HEK293 (cell line): ENCODE measurements around the gene TNS1.
A peak's percentile ranks its signal among the peaks of the same experiment; 100 is the strongest.

ENCODE experiments used
- CTCF ChIA-PET: fragments of 350-600 bp; formaldehyde crosslinking; extraction: SDS; loops from one replicate; lab custom pipeline; 2021; ENCODE audit warnings: antibody characterized with exemption; lab: Yijun Ruan, JAX
- POLR2A ChIA-PET: fragments of 300-600 bp; formaldehyde crosslinking; extraction: SDS; loops from one replicate; lab custom pipeline; 2020; ENCODE audit warnings: antibody characterized with exemption, inconsistent platforms; lab: Yijun Ruan, JAX
- H3K27ac ChIP-seq: fragments of 200-500 bp; sonication (Bioruptor generic); 2 replicates; pipeline ENCODE4 v1.5.1; 2014; ENCODE audit warnings: low read depth, low read length, control low read depth, inconsistent platforms; ENCODE audit errors: extremely low read depth
- H3K36me3 ChIP-seq, 2 experiments: fragments of 200-500 bp in 1 of 2; sonication (Bioruptor generic) in 1 of 2; 1 replicate in 1 of 2; 2 replicates in 1 of 2; pipeline ENCODE4 v1.5.1; 2014 to 2017; ENCODE audit warnings: inconsistent platforms in 2 of 2, low read length in 2 of 2; ENCODE audit not compliant: control insufficient read depth in 2 of 2, insufficient read depth in 1 of 2
- H3K4me1 ChIP-seq: fragments of 200-500 bp; sonication (Bioruptor generic); 2 replicates; pipeline ENCODE4 v1.5.1; 2014; ENCODE audit warnings: mild to moderate bottlenecking, low read length, inconsistent platforms; ENCODE audit not compliant: control insufficient read depth, insufficient read depth
- H3K4me3 ChIP-seq: 2 replicates; pipeline ENCODE4 v1.5.1; 2011; ENCODE audit warnings: low read depth, mild to moderate bottlenecking, control low read depth, low read length, moderate library complexity
- H3K9me3 ChIP-seq: fragments of 200-500 bp; sonication (Bioruptor generic); 2 replicates; pipeline ENCODE4 v1.5.1; 2014; ENCODE audit warnings: low read depth, low read length, inconsistent platforms; ENCODE audit not compliant: control insufficient read depth, insufficient read depth
- EGR2 ChIP-seq: fragments of 450-650 bp; formaldehyde crosslinking; IDR thresholded peaks from 2 replicates; pipeline ENCODE4 v1.5.1; 2016; ENCODE audit warnings: low read depth, missing biosample characterization, missing genetic modification characterization
- GFI1B ChIP-seq: fragments of 450-650 bp; formaldehyde crosslinking; IDR thresholded peaks from 2 replicates; pipeline ENCODE4 v1.5.1; 2016; ENCODE audit warnings: missing biosample characterization, missing genetic modification characterization
- GLI2 ChIP-seq: fragments of 450-650 bp; formaldehyde crosslinking; IDR thresholded peaks from 2 replicates; pipeline ENCODE4; 2017; ENCODE audit warnings: missing biosample characterization, missing genetic modification characterization, low read depth, borderline replicate concordance
- HOXA7 ChIP-seq: sonication (generic); formaldehyde crosslinking; IDR thresholded peaks from 2 replicates; pipeline ENCODE4 v1.8.1; 2022; ENCODE audit warnings: missing genetic modification reagents, borderline replicate concordance
- KLF1 ChIP-seq: fragments of 450-650 bp; formaldehyde crosslinking; IDR thresholded peaks from 2 replicates; pipeline ENCODE4 v1.5.1; 2016; ENCODE audit warnings: missing biosample characterization, missing genetic modification characterization
- MEIS1 ChIP-seq: sonication (generic); formaldehyde crosslinking; IDR thresholded peaks from 2 replicates; pipeline ENCODE4 v1.8.1; 2022; ENCODE audit warnings: missing genetic modification reagents, mild to moderate bottlenecking, borderline replicate concordance
- SP2 ChIP-seq: fragments of 450-650 bp; formaldehyde crosslinking; IDR thresholded peaks from 2 replicates; pipeline ENCODE4 v1.5.1; 2016; ENCODE audit warnings: missing biosample characterization, missing genetic modification characterization
- SP7 ChIP-seq: fragments of 450-650 bp; formaldehyde crosslinking; IDR thresholded peaks from 2 replicates; pipeline ENCODE4 v1.5.1; 2016; ENCODE audit warnings: missing biosample characterization, missing genetic modification characterization
- ZFHX2 ChIP-seq: fragments of 450-650 bp; formaldehyde crosslinking; conservative IDR thresholded peaks from 2 replicates; pipeline ENCODE4 v1.5.1; 2016; ENCODE audit warnings: missing biosample characterization, missing genetic modification characterization
- ZFP37 ChIP-seq: fragments of 450-650 bp; formaldehyde crosslinking; IDR thresholded peaks from 2 replicates; pipeline ENCODE4 v1.5.1; 2016; ENCODE audit warnings: missing biosample characterization, missing genetic modification characterization
- ZNF121 ChIP-seq: fragments of 450-650 bp; formaldehyde crosslinking; IDR thresholded peaks from 2 replicates; pipeline ENCODE4 v1.5.1; 2016; ENCODE audit warnings: missing biosample characterization, missing genetic modification characterization
- ZNF133 ChIP-seq: fragments of 450-650 bp; formaldehyde crosslinking; IDR thresholded peaks from 2 replicates; pipeline ENCODE4 v1.5.1; 2016; ENCODE audit warnings: missing biosample characterization, missing genetic modification characterization
- ZNF155 ChIP-seq: fragments of 450-650 bp; formaldehyde crosslinking; IDR thresholded peaks from 2 replicates; pipeline ENCODE4 v1.5.1; 2016; ENCODE audit warnings: missing biosample characterization, missing genetic modification characterization
- ZNF157 ChIP-seq: fragments of 450-650 bp; formaldehyde crosslinking; IDR thresholded peaks from 2 replicates; pipeline ENCODE4 v1.5.1; 2016; ENCODE audit warnings: missing biosample characterization, missing genetic modification characterization
- ZNF169 ChIP-seq: fragments of 450-650 bp; formaldehyde crosslinking; IDR thresholded peaks from 2 replicates; pipeline ENCODE4 v1.5.1; 2016; ENCODE audit warnings: missing biosample characterization, missing genetic modification characterization
- ZNF2 ChIP-seq: fragments of 450-650 bp; formaldehyde crosslinking; IDR thresholded peaks from 2 replicates; pipeline ENCODE4 v1.5.1; 2016; ENCODE audit warnings: missing biosample characterization, missing genetic modification characterization
- ZNF214 ChIP-seq: fragments of 450-650 bp; formaldehyde crosslinking; IDR thresholded peaks from 2 replicates; pipeline ENCODE4 v1.5.1; 2017; ENCODE audit warnings: missing biosample characterization, mild to moderate bottlenecking, missing genetic modification characterization, borderline replicate concordance
- ZNF24 ChIP-seq: fragments of 450-650 bp; formaldehyde crosslinking; IDR thresholded peaks from 2 replicates; pipeline ENCODE4 v1.5.1; 2016; ENCODE audit warnings: missing biosample characterization, missing genetic modification characterization
- ZNF311 ChIP-seq: fragments of 450-650 bp; formaldehyde crosslinking; IDR thresholded peaks from 2 replicates; pipeline ENCODE4 v1.5.1; 2017; ENCODE audit warnings: missing biosample characterization, missing genetic modification characterization, borderline replicate concordance
- ZNF777 ChIP-seq: fragments of 450-650 bp; formaldehyde crosslinking; IDR thresholded peaks from 2 replicates; pipeline ENCODE4 v1.5.1; 2017; ENCODE audit warnings: missing biosample characterization, missing genetic modification characterization, borderline replicate concordance
- ZNF785 ChIP-seq: fragments of 450-650 bp; formaldehyde crosslinking; IDR thresholded peaks from 2 replicates; pipeline ENCODE4 v1.5.1; 2016; ENCODE audit warnings: missing biosample characterization, missing genetic modification characterization
- ZNF791 ChIP-seq: fragments of 450-650 bp; formaldehyde crosslinking; IDR thresholded peaks from 2 replicates; pipeline ENCODE4 v1.5.1; 2016; ENCODE audit warnings: missing biosample characterization, missing genetic modification characterization
- ZNF830 ChIP-seq: fragments of 450-650 bp; IDR thresholded peaks from 2 replicates; pipeline ENCODE4 v1.5.0; 2018; ENCODE audit warnings: missing biosample characterization, missing genetic modification characterization, low read depth, mild to moderate bottlenecking, moderate library complexity
- ZSCAN30 ChIP-seq: fragments of 450-650 bp; IDR thresholded peaks from 2 replicates; pipeline ENCODE4 v1.5.1; 2018; ENCODE audit warnings: missing biosample characterization, mild to moderate bottlenecking, missing genetic modification characterization, moderate library complexity
- TF ChIP-seq, protein P1 (sequence below): fragments of 450-650 bp; formaldehyde crosslinking; IDR thresholded peaks from 2 replicates; pipeline ENCODE4 v1.5.1; 2016; ENCODE audit warnings: missing biosample characterization, missing genetic modification characterization
- TF ChIP-seq, protein P2 (sequence below): fragments of 450-650 bp; formaldehyde crosslinking; IDR thresholded peaks from 2 replicates; pipeline ENCODE4 v1.5.1; 2017; ENCODE audit warnings: missing biosample characterization, missing genetic modification characterization
- TF ChIP-seq, protein P3 (sequence below): fragments of 450-650 bp; formaldehyde crosslinking; IDR thresholded peaks from 2 replicates; pipeline ENCODE4 v1.5.1; 2016; ENCODE audit warnings: missing biosample characterization, missing genetic modification characterization
- TF ChIP-seq, protein P4 (sequence below): sonication (generic); formaldehyde crosslinking; IDR thresholded peaks from 2 replicates; pipeline ENCODE4 v1.8.1; 2022; ENCODE audit warnings: mild to moderate bottlenecking, moderate library complexity, missing genetic modification reagents

The TNS1 gene

DNA sequence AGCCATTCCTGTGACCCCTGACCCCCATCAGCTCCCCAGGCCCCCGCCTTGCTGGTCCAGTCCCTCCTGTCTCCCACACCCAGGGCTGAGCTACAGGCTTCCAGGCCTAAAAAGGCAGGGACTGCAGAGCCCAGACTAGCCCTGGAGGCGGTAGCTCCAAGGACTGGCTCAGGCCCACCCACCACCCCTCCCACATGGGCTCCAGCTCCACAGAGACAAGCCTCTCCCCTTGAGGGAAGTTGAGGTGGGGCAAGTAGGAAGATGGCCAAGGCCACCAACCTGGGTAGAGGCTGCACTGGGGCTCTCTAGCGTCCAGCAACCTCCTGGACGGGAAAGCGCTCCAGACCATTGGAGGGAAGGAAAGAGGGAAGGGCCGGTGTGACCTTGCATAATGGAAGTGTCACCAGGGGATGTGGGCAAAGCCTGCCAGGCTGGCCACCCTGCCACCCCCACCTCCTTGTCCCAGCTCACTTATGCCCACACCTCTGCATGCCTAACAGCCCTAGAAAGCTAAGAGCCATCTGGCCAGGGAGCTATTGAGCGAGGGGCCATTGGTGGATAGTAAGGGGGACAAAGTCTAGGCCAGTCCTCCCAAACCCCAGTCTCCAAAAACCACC is 63.1 kb downstream of the TNS1 start:
- Histone ChIP-seq H3K4me1 (peaks cover 4% of the 10 kb centered on the region), H3K36me3 (no peaks in the 10 kb centered on the region)
- TF ChIP-seq EGR2 (tag by site-specific recombination), result peak; percentile 41; the same call in 1 of the 2 replicates
- TF ChIP-seq ZSCAN30 (tag by site-specific recombination), result no peak
- 0 out of 2 replicates have a peak, but pooled peaks have one; percentile 47 for TF ChIP-seq ZFHX2 (tag by site-specific recombination)
- TF ChIP-seq, all 188 proteins: peak for 2
- Histone ChIP-seq H3K4me3 (no peak overlapping the region), H3K27ac (no peak overlapping the region), H3K9me3 (no peaks in the 10 kb centered on the region)
- ChIA-PET POLR2A (no interaction called here), CTCF (interaction anchor here (0.6 to 1.0 kb wide), 3 partner anchors 47 to 457 kb away, joined by 3 read pairs; no protein-coding TSS in a partner anchor)

DNA sequence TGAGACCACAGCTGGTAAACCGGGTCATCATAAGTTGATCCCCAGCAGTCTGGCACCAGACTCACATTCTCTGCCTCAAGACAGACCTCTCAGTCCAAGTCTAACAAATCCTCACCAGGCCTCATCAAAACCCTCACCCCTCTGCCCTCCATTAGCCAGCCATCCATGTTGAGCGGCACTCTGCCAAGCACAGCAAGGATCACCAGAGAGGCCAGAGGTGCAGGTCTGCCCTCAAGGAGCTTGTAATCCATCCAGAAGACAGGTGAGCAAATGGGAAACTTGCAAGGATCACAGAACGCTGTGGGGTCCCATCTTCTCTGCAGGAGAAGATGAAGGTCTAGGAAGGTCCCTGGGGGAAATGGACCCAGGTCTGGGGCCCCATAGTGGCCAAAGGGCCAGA is 63.6 kb downstream of the TNS1 start:
- Histone ChIP-seq H3K27ac (no peak overlapping the region), H3K36me3 (no peaks in the 10 kb centered on the region), H3K4me1 (peaks cover 4% of the 10 kb centered on the region), H3K4me3 (no peak overlapping the region), H3K9me3 (no peaks in the 10 kb centered on the region)
- ChIA-PET CTCF (interaction anchor here (0.6 to 1.1 kb wide), 6 partner anchors 47 to 457 kb away, joined by 3 to 5 read pairs (median 3); no protein-coding TSS in a partner anchor), POLR2A (no interaction called here)
- TF ChIP-seq ZNF157 (tag by site-specific recombination), result no peak
- TF ChIP-seq ZNF133, result no peak
- TF ChIP-seq SP7, result no peak
- TF ChIP-seq ZNF169 (tag by site-specific recombination), result no peak
- TF ChIP-seq ZNF155, result no peak
- TF ChIP-seq HOXA7 (CRISPR knock-in tag), result no peak
- no peak for TF ChIP-seq ZNF830 (tag by site-specific recombination)
- TF ChIP-seq ZFP37, result no peak
- TF ChIP-seq, protein P1, sequence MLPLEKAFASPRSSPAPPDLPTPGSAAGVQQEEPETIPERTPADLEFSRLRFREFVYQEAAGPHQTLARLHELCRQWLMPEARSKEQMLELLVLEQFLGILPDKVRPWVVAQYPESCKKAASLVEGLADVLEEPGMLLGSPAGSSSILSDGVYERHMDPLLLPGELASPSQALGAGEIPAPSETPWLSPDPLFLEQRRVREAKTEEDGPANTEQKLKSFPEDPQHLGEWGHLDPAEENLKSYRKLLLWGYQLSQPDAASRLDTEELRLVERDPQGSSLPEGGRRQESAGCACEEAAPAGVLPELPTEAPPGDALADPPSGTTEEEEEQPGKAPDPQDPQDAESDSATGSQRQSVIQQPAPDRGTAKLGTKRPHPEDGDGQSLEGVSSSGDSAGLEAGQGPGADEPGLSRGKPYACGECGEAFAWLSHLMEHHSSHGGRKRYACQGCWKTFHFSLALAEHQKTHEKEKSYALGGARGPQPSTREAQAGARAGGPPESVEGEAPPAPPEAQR (tag by site-specific recombination), result no peak
- no peak for TF ChIP-seq MEIS1
- no peak for TF ChIP-seq GLI2
- TF ChIP-seq, protein P2, sequence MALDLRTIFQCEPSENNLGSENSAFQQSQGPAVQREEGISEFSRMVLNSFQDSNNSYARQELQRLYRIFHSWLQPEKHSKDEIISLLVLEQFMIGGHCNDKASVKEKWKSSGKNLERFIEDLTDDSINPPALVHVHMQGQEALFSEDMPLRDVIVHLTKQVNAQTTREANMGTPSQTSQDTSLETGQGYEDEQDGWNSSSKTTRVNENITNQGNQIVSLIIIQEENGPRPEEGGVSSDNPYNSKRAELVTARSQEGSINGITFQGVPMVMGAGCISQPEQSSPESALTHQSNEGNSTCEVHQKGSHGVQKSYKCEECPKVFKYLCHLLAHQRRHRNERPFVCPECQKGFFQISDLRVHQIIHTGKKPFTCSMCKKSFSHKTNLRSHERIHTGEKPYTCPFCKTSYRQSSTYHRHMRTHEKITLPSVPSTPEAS (tag by site-specific recombination), result no peak
- TF ChIP-seq ZNF791, result no peak
- no peak for TF ChIP-seq ZNF777 (tag by site-specific recombination)
- no peak for TF ChIP-seq GFI1B (tag by site-specific recombination)

DNA sequence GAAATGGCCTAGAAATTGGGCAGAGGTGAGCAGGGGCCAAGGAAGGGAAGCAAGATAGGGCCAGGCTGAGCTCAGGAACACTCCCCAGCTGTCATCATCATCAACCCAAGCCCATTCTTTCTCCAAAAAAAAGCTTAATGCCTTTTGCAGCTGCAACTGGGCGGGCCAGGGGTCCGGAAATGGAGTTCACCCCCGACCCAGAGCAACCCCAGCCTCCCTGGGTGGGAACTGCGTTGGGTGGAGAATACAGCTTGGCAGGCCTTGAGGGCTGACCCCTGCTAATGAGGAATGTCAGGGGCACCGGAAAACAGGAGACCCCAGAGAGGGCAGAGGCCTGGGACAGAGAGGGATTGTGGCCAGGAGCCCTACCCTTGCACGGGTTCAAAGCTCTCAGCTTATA is 64.8 kb downstream of the TNS1 start:
- no peaks in the 10 kb centered on the region for H3K36me3 ChIP-seq
- no peaks in the 10 kb centered on the region for H3K4me1 ChIP-seq
- TF ChIP-seq SP2 (tag by site-specific recombination) (no peak), ZNF785 (tag by site-specific recombination) (no peak), ZNF121 (no peak), ZNF311 (tag by site-specific recombination) (no peak), KLF1 (tag by site-specific recombination) (no peak), ZNF24 (tag by site-specific recombination) (no peak), ZNF214 (tag by site-specific recombination) (no peak), ZNF2 (tag by site-specific recombination) (no peak)
- TF ChIP-seq, protein P3, sequence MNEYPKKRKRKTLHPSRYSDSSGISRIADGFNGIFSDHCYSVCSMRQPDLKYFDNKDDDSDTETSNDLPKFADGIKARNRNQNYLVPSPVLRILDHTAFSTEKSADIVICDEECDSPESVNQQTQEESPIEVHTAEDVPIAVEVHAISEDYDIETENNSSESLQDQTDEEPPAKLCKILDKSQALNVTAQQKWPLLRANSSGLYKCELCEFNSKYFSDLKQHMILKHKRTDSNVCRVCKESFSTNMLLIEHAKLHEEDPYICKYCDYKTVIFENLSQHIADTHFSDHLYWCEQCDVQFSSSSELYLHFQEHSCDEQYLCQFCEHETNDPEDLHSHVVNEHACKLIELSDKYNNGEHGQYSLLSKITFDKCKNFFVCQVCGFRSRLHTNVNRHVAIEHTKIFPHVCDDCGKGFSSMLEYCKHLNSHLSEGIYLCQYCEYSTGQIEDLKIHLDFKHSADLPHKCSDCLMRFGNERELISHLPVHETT (tag by site-specific recombination), result no peak
- TF ChIP-seq, protein P4, sequence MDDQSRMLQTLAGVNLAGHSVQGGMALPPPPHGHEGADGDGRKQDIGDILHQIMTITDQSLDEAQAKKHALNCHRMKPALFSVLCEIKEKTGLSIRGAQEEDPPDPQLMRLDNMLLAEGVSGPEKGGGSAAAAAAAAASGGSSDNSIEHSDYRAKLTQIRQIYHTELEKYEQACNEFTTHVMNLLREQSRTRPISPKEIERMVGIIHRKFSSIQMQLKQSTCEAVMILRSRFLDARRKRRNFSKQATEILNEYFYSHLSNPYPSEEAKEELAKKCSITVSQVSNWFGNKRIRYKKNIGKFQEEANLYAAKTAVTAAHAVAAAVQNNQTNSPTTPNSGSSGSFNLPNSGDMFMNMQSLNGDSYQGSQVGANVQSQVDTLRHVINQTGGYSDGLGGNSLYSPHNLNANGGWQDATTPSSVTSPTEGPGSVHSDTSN (CRISPR knock-in tag), result no peak
- CTCF ChIA-PET, result interaction anchor here (0.5 to 1.1 kb wide), 3 partner anchors 51 to 1058 kb away, joined by 3 read pairs; no protein-coding TSS in a partner anchor
- H3K9me3 ChIP-seq, result no peaks in the 10 kb centered on the region
- POLR2A ChIA-PET, result interaction anchor here (0.6 kb wide), 1 partner anchor 36 kb away, joined by 4 read pairs; no protein-coding TSS in a partner anchor
- no peak overlapping the region for H3K27ac ChIP-seq
- H3K4me3 ChIP-seq, result no peak overlapping the region
